WTC11 (cell line): Measurements from ENCODE around the gene FMNL1.

Experiments
- CTCF ChIP-seq: fragments of 200-600 bp; IDR thresholded peaks from 2 replicates; pipeline ENCODE4 v1.8.0; 2022; ENCODE audit warnings: antibody characterized with exemption
- ETV6 ChIP-seq: sonication (generic); formaldehyde crosslinking; IDR thresholded peaks from 2 replicates; pipeline ENCODE4 v1.8.1; 2022; ENCODE audit warnings: mild to moderate bottlenecking, missing genetic modification reagents
- NFATC4 ChIP-seq: fragments of 250-450 bp; sonication (Bioruptor Pico); IDR thresholded peaks from 2 replicates; pipeline ENCODE4 v1.9.0; 2021; ENCODE audit warnings: mild to moderate bottlenecking
- SMAD3 ChIP-seq: sonication (generic); formaldehyde crosslinking; IDR thresholded peaks from 2 replicates; pipeline ENCODE4 v1.8.0; 2022; ENCODE audit warnings: missing genetic modification reagents, mild to moderate bottlenecking, borderline replicate concordance
- USF1 ChIP-seq: sonication (generic); formaldehyde crosslinking; IDR thresholded peaks from 2 replicates; pipeline ENCODE4 v1.8.0; 2022; ENCODE audit warnings: mild to moderate bottlenecking, missing genetic modification reagents

- TF ChIP-seq ETV6 (CRISPR knock-in tag) (no peak), NFATC4 (CRISPR knock-in tag) (no peak), CTCF (no peak), SMAD3 (CRISPR knock-in tag) (no peak), USF1 (CRISPR knock-in tag) (no peak)
These were observed 24.6 kb upstream of the FMNL1 start for GRCh38 chr17:45197108-45197507.
